Muscle layer of colon (tissue), 2 donors: ENCODE measurements around the gene CACNA2D1.

Experiments used
- H3K27ac ChIP-seq: one replicate; pipeline ENCODE4 v1.7.0; 2013; ENCODE audit warnings: low read depth, mild to moderate bottlenecking, low read length, moderate library complexity
- H3K27me3 ChIP-seq, 2 donors: one replicate each; pipeline ENCODE4 v1.7.0; 2013; ENCODE audit warnings: low read length in 2 of 2, mild to moderate bottlenecking in 2 of 2; ENCODE audit not compliant: insufficient read depth in 2 of 2, control insufficient read depth in 1 of 2
- H3K36me3 ChIP-seq: one replicate; pipeline ENCODE4 v1.7.0; 2013; ENCODE audit warnings: mild to moderate bottlenecking, low read length; ENCODE audit not compliant: insufficient read depth
- H3K4me1 ChIP-seq: one replicate; pipeline ENCODE4 v1.7.0; 2013; ENCODE audit warnings: mild to moderate bottlenecking, low read length; ENCODE audit not compliant: insufficient read depth
- H3K4me3 ChIP-seq, 2 donors: one replicate each; pipeline ENCODE4 v1.7.0; 2013; ENCODE audit warnings: low read length in 2 of 2, low read depth in 1 of 2, mild to moderate bottlenecking in 1 of 2, moderate library complexity in 1 of 2
- H3K9ac ChIP-seq: one replicate; pipeline ENCODE4 v1.7.0; 2013; ENCODE audit warnings: low read length
- H3K9me3 ChIP-seq: one replicate; pipeline ENCODE4 v1.7.0; 2013; ENCODE audit warnings: mild to moderate bottlenecking, low read length
- donor health status: abdominal sarcoma.
- donor health status: Adenocarcinoma of cecum.

CACNA2D1 gene

GRCh38 chr7:82360591-82361368, 82.8 kb downstream of the CACNA2D1 start:
- no peaks in the 10 kb centered on the region for H3K27me3 ChIP-seq
- H3K9ac ChIP-seq: no peak overlapping the region
- H3K27ac ChIP-seq: no peak overlapping the region
- H3K9me3 ChIP-seq: no peaks in the 10 kb centered on the region
- H3K36me3 ChIP-seq: no peaks in the 10 kb centered on the region
- H3K4me3 ChIP-seq: no peak overlapping the region
- H3K4me1 ChIP-seq: peaks cover 6% of the 10 kb centered on the region

GRCh38 chr7:82359426-82359825, 84.2 kb downstream of the CACNA2D1 start:
- H3K9ac ChIP-seq: no peak overlapping the region
- no peaks in the 10 kb centered on the region for H3K27me3 ChIP-seq
- H3K36me3 ChIP-seq: no peaks in the 10 kb centered on the region
- peaks cover 9% of the 10 kb centered on the region for H3K4me1 ChIP-seq
- no peaks in the 10 kb centered on the region for H3K9me3 ChIP-seq
- no peak overlapping the region for H3K4me3 ChIP-seq
- H3K27ac ChIP-seq: no peak overlapping the region

- Histone ChIP-seq H3K9me3 (no peaks in the 10 kb centered on the region), H3K27me3 (no peaks in the 10 kb centered on the region), H3K9ac (no peak overlapping the region), H3K4me3 (no peak overlapping the region), H3K36me3 (no peaks in the 10 kb centered on the region), H3K4me1 (peaks cover 10% of the 10 kb centered on the region), H3K27ac (no peak overlapping the region)
Measured at GRCh38 chr7:82358923-82359322, 84.7 kb downstream of the CACNA2D1 start.

DNA sequence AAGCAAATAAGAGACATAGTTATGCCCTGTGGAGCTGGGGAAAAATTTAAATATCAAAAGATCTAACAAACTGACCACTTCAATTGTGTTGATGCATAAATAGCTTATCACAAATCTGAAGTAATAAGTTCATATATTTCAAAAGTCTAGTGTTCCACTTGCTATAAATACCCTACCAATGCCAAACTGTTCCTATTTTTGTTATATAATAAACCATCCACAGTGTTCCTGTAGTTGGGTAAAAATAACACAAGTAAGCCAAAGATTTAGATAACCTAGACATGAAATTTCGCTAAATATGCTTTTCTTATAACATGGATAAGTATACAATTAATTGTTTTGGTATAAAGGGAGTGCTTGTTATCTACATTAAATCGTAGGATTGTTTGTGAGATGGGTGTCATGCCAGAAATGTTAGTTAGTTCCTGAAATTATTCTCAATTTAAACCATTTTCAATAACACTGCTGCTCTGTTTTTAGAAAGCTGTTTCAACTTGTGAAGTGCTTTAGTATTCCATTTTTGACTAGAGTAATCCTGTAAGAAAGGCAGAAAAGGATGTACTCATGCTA, 85.5 kb downstream of the CACNA2D1 start:
- Histone ChIP-seq H3K36me3 (no peaks in the 10 kb centered on the region), H3K27ac (no peak overlapping the region), H3K9me3 (no peaks in the 10 kb centered on the region), H3K4me3 (no peak overlapping the region), H3K27me3 (no peaks in the 10 kb centered on the region), H3K4me1 (peaks cover 10% of the 10 kb centered on the region), H3K9ac (no peak overlapping the region)

DNA sequence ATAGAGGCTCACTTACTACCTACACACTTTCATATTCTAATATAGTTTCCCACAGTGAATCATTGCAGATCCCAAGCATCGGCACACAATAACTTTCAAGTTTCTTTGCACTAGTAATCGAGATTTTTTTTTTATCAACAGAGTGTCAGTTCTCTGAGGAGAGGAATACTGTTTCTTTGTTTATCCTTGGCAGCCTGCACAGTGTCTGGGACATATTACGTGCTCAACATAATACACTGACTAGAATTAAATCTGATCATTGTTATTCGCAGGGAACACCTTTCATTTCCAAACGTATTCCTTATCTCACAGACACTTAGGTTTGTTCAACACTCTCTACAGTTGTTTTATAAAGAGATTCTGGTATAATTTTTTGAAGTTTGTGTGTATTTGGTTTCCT, 95.3 kb downstream of the CACNA2D1 start:
- no peaks in the 10 kb centered on the region for H3K36me3 ChIP-seq
- no peaks in the 10 kb centered on the region for H3K4me1 ChIP-seq
- H3K9ac ChIP-seq: no peak overlapping the region
- H3K27ac ChIP-seq: no peak overlapping the region
- no peak overlapping the region for H3K4me3 ChIP-seq
- H3K9me3 ChIP-seq: no peaks in the 10 kb centered on the region
- H3K27me3 ChIP-seq: no peaks in the 10 kb centered on the region

GRCh38 chr7:82347808-82348207, 95.8 kb downstream of the CACNA2D1 start:
- H3K9me3 ChIP-seq: no peaks in the 10 kb centered on the region
- no peaks in the 10 kb centered on the region for H3K27me3 ChIP-seq
- H3K9ac ChIP-seq: no peak overlapping the region
- no peaks in the 10 kb centered on the region for H3K36me3 ChIP-seq
- no peaks in the 10 kb centered on the region for H3K4me1 ChIP-seq
- H3K4me3 ChIP-seq: no peak overlapping the region
- H3K27ac ChIP-seq: no peak overlapping the region

DNA sequence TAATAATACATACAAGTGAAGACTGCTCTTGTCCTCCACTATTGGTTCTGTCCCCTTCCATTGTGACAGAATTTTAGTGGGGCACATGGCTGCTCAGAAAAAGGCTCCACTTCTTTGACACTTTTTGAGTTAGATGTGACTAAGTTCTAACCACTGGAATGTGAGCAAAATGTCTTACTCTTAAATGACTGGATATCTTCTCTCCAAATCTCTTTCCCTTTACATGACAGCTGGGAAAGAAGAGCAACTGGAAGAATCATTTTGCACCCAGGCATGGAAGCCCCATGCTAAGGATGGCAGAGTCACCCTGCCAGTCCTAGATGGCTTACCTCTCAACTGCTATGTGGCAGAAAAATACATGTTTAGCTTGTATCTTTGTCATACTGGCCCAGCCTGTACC, 97.7 kb downstream of the CACNA2D1 start:
- Histone ChIP-seq H3K4me3 (no peak overlapping the region), H3K27ac (no peak overlapping the region), H3K9me3 (no peaks in the 10 kb centered on the region), H3K4me1 (no peaks in the 10 kb centered on the region), H3K36me3 (no peaks in the 10 kb centered on the region), H3K9ac (no peak overlapping the region), H3K27me3 (no peaks in the 10 kb centered on the region)

DNA sequence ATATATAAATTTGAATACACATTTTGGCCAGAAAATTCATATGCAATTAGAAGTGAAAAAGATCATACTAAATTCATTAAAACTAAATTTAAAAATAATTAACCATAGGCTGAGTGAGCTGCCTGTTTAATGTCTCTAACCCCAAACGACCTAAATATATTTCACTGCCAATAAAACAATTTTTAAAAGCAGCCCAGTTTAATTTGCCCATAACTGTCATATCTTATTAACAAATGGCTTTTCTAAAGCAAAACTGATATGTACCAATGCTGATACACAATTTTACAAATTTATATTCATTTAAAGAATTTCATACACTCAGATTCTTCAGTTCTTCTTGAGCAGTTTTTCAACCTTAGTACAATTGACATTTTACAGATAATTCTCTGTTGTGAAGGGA, 99.9 kb downstream of the CACNA2D1 start:
- no peaks in the 10 kb centered on the region for H3K9me3 ChIP-seq
- H3K27ac ChIP-seq: no peak overlapping the region
- H3K4me1 ChIP-seq: no peaks in the 10 kb centered on the region
- no peaks in the 10 kb centered on the region for H3K27me3 ChIP-seq
- H3K9ac ChIP-seq: no peak overlapping the region
- no peaks in the 10 kb centered on the region for H3K36me3 ChIP-seq
- H3K4me3 ChIP-seq: no peak overlapping the region

- Histone ChIP-seq H3K27me3 (no peaks in the 10 kb centered on the region), H3K27ac (no peak overlapping the region), H3K36me3 (no peaks in the 10 kb centered on the region), H3K9ac (no peak overlapping the region), H3K4me3 (no peak overlapping the region), H3K4me1 (peaks cover 5% of the 10 kb centered on the region), H3K9me3 (no peaks in the 10 kb centered on the region)
Measured at GRCh38 chr7:82339958-82340357, 103.6 kb downstream of the CACNA2D1 start.

DNA sequence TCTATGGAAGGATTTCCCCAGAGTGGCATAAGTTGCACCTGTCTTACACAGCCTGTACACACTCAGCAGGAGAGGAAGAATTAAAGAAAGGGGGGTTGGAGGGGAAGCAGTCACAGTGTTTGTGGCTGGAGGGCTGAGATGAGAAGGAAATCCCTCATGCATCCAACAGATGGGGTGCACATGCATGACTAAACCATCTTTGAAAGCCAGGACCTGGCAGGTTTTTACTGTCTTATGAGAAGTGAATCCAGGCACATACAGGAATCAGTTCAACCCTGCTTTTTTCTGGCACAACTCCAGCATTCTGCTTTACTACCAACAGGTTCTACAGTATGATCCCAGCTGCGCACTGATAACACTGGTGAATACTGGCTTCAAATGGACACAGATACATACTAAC, 107.7 kb downstream of the CACNA2D1 start:
- H3K4me3 ChIP-seq: no peak overlapping the region
- H3K9me3 ChIP-seq: no peaks in the 10 kb centered on the region
- H3K36me3 ChIP-seq: no peaks in the 10 kb centered on the region
- no peaks in the 10 kb centered on the region for H3K27me3 ChIP-seq
- peaks cover 6% of the 10 kb centered on the region for H3K4me1 ChIP-seq
- no peak overlapping the region for H3K27ac ChIP-seq
- no peak overlapping the region for H3K9ac ChIP-seq

DNA sequence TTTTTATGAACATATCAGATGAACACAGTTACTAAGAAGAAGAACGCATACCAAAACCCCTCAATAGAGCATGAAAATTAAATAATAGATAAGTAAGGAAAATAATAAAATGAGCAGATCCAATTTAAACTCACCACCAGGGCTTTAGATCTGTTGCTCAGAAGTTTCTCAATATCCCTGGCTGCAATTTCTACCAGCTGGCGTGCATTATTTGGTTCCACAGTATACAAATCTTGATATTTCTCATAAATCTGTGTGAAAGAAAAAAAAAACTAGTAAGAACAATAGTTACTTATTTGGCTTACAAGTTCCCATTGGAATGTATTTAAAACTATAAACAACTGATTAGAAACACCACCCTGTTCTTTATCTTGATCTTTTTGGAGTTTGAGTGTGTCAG, 108.6 kb downstream of the CACNA2D1 start:
- Histone ChIP-seq H3K27ac (no peak overlapping the region), H3K9ac (no peak overlapping the region), H3K36me3 (no peaks in the 10 kb centered on the region), H3K9me3 (no peaks in the 10 kb centered on the region), H3K27me3 (no peaks in the 10 kb centered on the region), H3K4me1 (peaks cover 6% of the 10 kb centered on the region), H3K4me3 (no peak overlapping the region)

DNA sequence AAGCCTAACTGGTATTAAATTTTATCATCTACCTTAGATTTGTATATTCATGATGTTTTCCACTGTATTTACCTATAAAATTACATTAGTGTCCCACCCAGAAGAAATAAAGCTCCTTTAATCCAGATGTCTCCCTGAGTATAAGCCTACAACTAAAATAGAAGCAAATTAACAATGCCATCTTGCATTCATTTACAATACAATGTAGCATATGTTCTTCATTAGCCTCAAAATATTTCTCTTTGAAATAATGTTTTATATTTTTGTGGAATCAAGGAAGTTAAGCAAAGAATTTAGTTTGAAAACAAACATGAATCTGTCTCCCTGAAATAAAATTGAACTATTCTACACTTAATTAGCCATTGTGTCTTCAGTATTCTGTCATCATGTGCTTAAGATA, 112.3 kb downstream of the CACNA2D1 start:
- Histone ChIP-seq H3K4me3 (no peak overlapping the region), H3K9me3 (no peaks in the 10 kb centered on the region), H3K4me1 (peaks cover 6% of the 10 kb centered on the region), H3K9ac (no peak overlapping the region), H3K27me3 (no peaks in the 10 kb centered on the region), H3K27ac (no peak overlapping the region), H3K36me3 (no peaks in the 10 kb centered on the region)
